Pancreas (tissue), 10 donors: ENCODE measurements around the gene LRRC8D. TPM values are rescaled to one million over a fixed set of nuclear protein-coding genes. Genes with fewer than 3 reads are reported as not detected.

Experiments
- ATAC-seq, 4 donors: fragments of 200-7000 bp; cut with Tn5 transposase; one replicate each; pipeline versions ENCODE4 v1.8.0 to v1.9.1; 2020; ENCODE audit warnings: mild to moderate bottlenecking in 4 of 4, moderate library complexity in 4 of 4
- DNase-seq, 6 donors: peaks; one replicate each; pipeline ENCODE4 v3.0.0-alpha.2; 2020
- FAIRE-seq: peaks from 2 replicates; lab custom pipeline; 2012; peaks lifted over from hg19 to GRCh38; lab: Jason Lieb, UNC
- H3K27ac ChIP-seq, 4 donors: fragments of 200-600 bp; sonication (generic); 1 replicate in 3 of 4; 2 replicates in 1 of 4; pipeline versions ENCODE4 v1.5.0 to v1.8.0; 2020
- H3K27me3 ChIP-seq, 4 donors: fragments of 200-600 bp; one replicate each; pipeline ENCODE4 v1.8.0; 2021
- H3K36me3 ChIP-seq, 3 donors: fragments of 200-600 bp; sonication (generic) in 1 of 3; one replicate each; pipeline versions ENCODE4 v1.5.0 to v1.8.0; 2020 to 2021
- H3K4me1 ChIP-seq, 3 donors: fragments of 200-600 bp; one replicate each; pipeline ENCODE4 v1.8.0; 2021
- H3K4me3 ChIP-seq, 4 donors: fragments of 200-600 bp; sonication (generic) in 2 of 4; one replicate each; pipeline versions ENCODE4 v1.5.0 to v1.8.0; 2020 to 2021
- H3K9me3 ChIP-seq, 4 donors: fragments of 200-600 bp; one replicate each; pipeline ENCODE4 v1.8.0; 2021
- WGBS, 2 donors: extraction: QIAGEN DNeasy Blood & Tissue Kit; methylation state at CpG; one replicate each; pipeline ENCODE4 v1.1.7; 2013; 5-methylcytosine and 5-hydroxymethylcytosine counted together
- intact Hi-C, 3 donors: fragments of 100-400 bp; cut with DNase I; formaldehyde crosslinking; loops; one replicate each; pipeline versions ENCODE4 v1.11.1 to v1.14.2; 2022
- polyA plus RNA-seq, 2 donors: library from polyadenylated mRNA; stranded (reverse); fragments of 200-250 nt; gene quantifications; one replicate each; pipeline ENCODE4 v1.2.3, GENCODE V29; 2013
- total RNA-seq, 6 donors: library from RNA; stranded (reverse); fragmentation: NEBNext Ultra II Directional in 4 of 6; extraction: Animal tissue kit (Norgen Biotek cat#: 25700) in 4 of 6; gene quantifications; one replicate each; pipeline versions ENCODE4 v1.2.1 to v1.2.4, GENCODE V29; 2021 to 2023
- TF ChIP-seq, protein P1 (sequence below), 4 donors: fragments of 200-600 bp; sonication (generic) in 3 of 4; IDR thresholded peaks; one replicate each; pipeline versions ENCODE4 v1.5.0 to v1.8.0; 2021; ENCODE audit warnings: antibody characterized with exemption in 4 of 4
- donor health status: healthy with polysubstance abuse.
- donor health status: DM: no; HTN: no; CAD: no; lungs with moderate emphysema.
- donor health status: DM: no; HTN: no; CAD: no.
- donor health status: control.
- donor health status: control.
- donor health status: Bipolar disorder and iron deficiency.
- donor health status: DM: yes; HTN: yes; CAD: no.
- donor health status: DM: no; HTN: no; CAD: no.
- donor health status: DM: no; HTN: no; CAD: no.
- donor health status: DM: yes; HTN: yes; CAD: no.

LRRC8D gene
- total and polyA plus RNA-seq, 8 donors = 3.8 to 27.1 (median 10.4) TPM

GRCh38 chr1:89959719-89960118 is 138.9 kb downstream of the LRRC8D start:
- intact Hi-C loops = no loop called here
- Histone ChIP-seq H3K27me3 (no peaks in the 10 kb centered on the region), H3K4me1 (no peaks in the 10 kb centered on the region), H3K9me3 (no peaks in the 10 kb centered on the region), H3K4me3 (no peak overlapping the region), H3K27ac (no peak overlapping the region), H3K36me3 (no peaks in the 10 kb centered on the region)
- ATAC-seq (no peak), DNase-seq (no peak), FAIRE-seq (no peak)
- TF ChIP-seq, protein P1, sequence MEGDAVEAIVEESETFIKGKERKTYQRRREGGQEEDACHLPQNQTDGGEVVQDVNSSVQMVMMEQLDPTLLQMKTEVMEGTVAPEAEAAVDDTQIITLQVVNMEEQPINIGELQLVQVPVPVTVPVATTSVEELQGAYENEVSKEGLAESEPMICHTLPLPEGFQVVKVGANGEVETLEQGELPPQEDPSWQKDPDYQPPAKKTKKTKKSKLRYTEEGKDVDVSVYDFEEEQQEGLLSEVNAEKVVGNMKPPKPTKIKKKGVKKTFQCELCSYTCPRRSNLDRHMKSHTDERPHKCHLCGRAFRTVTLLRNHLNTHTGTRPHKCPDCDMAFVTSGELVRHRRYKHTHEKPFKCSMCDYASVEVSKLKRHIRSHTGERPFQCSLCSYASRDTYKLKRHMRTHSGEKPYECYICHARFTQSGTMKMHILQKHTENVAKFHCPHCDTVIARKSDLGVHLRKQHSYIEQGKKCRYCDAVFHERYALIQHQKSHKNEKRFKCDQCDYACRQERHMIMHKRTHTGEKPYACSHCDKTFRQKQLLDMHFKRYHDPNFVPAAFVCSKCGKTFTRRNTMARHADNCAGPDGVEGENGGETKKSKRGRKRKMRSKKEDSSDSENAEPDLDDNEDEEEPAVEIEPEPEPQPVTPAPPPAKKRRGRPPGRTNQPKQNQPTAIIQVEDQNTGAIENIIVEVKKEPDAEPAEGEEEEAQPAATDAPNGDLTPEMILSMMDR (IDR thresholded peaks at IDR 0.05) = no peak
- 93 to 95% methylated on average over 2 of the region's 2 CpGs for WGBS, 2 donors

DNA sequence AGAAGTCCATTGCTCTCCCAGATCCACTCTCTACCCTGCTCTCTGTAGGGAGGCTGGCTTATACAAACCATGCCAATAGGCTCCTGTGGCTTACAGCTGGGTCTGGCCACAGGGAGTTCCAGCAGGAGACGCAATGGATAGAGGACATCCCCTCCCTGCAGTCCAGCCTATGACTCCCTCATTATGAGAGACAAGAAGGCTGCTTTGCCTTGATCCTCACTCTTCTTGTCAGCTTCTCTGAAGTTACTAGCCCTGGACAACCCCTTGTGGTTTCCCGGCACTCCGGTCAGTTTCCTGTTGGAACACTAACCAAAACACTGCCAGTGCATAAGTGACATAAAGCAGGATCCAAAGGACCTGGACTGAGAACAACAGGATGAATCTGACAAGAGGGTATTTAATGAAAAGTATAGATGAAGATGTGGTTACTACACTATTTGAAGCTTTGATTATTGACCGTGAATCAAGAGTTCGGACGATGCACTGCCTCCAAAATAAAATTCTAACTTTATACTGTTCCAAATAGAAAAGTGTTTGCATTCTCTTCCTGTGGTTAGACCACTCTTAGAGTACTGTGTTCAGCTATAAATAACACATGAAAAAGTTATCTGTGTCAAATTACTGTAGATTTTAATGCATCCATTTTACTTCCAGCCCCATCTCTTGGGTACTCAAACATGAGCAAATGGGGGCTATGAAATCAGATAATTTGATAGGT is 141.4 kb downstream of the LRRC8D start:
- no peaks in the 10 kb centered on the region for H3K9me3 ChIP-seq
- DNase-seq = no peak
- H3K27ac ChIP-seq = no peak overlapping the region
- no peaks in the 10 kb centered on the region for H3K27me3 ChIP-seq
- FAIRE-seq = no peak
- no peak overlapping the region for H3K4me3 ChIP-seq
- TF ChIP-seq, protein P1 (IDR thresholded peaks at IDR 0.05) = no peak
- H3K36me3 ChIP-seq = no peaks in the 10 kb centered on the region
- no peak for ATAC-seq
- no peaks in the 10 kb centered on the region for H3K4me1 ChIP-seq
- intact Hi-C loops = no loop called here
- 82 to 84% methylated on average over 6 of the region's 6 CpGs for WGBS, 2 donors

DNA sequence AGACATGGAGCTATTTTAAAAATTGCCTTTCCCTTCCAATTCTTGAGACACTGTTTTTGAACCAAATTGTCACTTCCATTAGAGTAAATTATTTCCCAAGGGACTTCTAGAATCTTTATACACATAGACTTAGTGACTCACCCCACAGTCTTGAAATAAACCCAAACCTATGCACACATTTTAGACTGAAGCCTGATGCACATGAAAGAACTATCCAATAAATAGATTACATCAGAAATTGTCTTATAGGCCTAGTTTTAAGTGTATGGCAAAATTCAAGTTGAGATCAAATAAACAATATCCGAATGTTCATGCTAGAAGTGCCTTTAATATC is 141.9 kb downstream of the LRRC8D start:
- 85 to 89% methylated on average over 1 of the region's 1 CpG for WGBS, 2 donors
- DNase-seq = no peak

GRCh38 chr1:89965193-89965768 is 144.4 kb downstream of the LRRC8D start:
- ATAC-seq = no peak

More for the DNA sequence above, 141.9 kb downstream of the LRRC8D start:
- intact Hi-C loops = no loop called here
- ATAC-seq = no peak
- TF ChIP-seq, protein P1 (IDR thresholded peaks at IDR 0.05) = no peak
- FAIRE-seq = no peak
- Histone ChIP-seq H3K27ac (no peak overlapping the region), H3K36me3 (no peaks in the 10 kb centered on the region), H3K4me1 (no peaks in the 10 kb centered on the region), H3K27me3 (no peaks in the 10 kb centered on the region), H3K9me3 (no peaks in the 10 kb centered on the region), H3K4me3 (no peak overlapping the region)

More at GRCh38 chr1:89965193-89965768, 144.4 kb downstream of the LRRC8D start:
- Histone ChIP-seq H3K36me3 (no peaks in the 10 kb centered on the region), H3K27me3 (no peaks in the 10 kb centered on the region), H3K4me3 (no peak overlapping the region), H3K9me3 (no peaks in the 10 kb centered on the region), H3K27ac (no peak overlapping the region), H3K4me1 (no peaks in the 10 kb centered on the region)
- 72 to 75% methylated on average over 4 of the region's 4 CpGs for WGBS, 2 donors
- TF ChIP-seq, protein P1 (IDR thresholded peaks at IDR 0.05) = no peak
- FAIRE-seq (no peak), DNase-seq (no peak)
- intact Hi-C loops = no loop called here
